ENCODE results near the gene MYLK.

MYLK gene

DNA sequence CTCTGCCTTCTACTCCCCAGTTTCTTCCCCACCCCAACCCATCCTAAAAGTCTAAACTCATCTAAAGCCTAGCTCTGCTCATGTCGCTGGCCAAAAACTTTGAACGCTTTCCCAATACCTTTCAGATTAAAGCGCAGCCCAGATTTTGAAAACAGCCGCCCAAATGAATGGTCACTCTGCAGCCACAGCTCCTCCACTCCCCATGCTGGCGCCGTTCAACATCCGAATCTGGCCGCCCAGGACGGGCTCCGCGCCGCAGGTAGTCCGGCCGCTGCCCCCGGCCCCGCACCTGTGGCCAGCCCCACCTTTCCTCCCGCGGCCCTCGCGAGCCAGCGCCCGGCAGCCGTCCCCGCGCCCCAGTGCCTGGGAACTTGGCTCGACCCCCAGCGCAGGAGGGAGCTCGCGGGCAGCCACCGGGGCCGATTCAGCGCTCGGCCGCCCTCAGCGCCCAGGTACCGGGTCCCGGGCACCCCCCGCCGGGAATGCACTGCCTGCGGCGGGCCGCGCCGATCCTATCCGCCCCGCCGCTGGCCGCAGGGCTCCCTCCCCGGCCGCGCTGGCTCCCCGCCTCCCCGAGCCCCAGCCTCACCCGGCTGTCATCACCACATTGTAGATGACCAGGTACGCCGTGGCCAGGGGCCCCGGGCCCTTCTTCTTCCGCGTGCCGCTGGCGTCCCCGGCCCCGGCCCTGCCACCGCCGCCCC, 299.7 kb downstream of the MYLK start:
- DNase-seq: no peak

GRCh38 chr3:123583561-123583960, 300.6 kb downstream of the MYLK start:
- no peak for DNase-seq

GRCh38 chr3:123582315-123582714, 301.8 kb downstream of the MYLK start:
- no peak for DNase-seq

DNA sequence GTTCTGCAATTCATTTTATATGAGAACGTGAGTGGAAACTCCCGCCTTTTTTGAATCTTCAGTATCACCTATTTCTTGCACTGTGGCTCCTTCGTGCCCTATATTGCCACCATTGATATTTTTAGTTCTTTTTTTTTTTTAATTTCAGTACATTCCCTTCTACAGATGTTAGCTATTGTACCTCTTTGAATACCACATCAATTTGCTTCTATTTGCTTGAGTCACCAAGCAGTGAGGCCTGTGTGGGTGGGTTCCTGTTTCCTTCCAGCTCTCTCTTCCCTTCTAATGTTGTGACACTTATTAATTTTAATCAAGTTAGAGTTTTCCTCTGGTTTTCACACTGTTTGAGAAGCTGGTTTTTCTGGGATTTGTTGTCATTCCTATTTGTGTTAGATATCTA, 308.0 kb downstream of the MYLK start:
- peak; percentile 21 for DNase-seq

DNA sequence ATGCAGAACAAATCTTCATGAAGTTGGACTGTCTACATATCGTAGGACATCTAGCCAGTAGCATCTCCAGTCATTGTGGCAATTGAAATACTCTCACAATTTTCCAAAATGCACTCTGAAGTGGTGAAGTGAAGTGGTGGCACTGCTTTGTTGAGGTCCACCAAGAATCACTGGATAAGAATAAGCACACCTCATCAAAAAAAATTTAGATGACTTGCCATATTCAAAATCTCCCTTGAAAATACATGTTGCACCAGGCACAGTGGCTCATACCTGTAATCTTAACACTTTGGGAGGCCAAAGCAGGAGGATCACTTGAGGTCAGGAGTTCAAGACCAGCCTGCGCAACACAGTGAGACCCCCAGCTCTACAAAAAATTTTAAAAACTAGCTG, 312.2 kb downstream of the MYLK start:
- DNase-seq: no peak

DNA sequence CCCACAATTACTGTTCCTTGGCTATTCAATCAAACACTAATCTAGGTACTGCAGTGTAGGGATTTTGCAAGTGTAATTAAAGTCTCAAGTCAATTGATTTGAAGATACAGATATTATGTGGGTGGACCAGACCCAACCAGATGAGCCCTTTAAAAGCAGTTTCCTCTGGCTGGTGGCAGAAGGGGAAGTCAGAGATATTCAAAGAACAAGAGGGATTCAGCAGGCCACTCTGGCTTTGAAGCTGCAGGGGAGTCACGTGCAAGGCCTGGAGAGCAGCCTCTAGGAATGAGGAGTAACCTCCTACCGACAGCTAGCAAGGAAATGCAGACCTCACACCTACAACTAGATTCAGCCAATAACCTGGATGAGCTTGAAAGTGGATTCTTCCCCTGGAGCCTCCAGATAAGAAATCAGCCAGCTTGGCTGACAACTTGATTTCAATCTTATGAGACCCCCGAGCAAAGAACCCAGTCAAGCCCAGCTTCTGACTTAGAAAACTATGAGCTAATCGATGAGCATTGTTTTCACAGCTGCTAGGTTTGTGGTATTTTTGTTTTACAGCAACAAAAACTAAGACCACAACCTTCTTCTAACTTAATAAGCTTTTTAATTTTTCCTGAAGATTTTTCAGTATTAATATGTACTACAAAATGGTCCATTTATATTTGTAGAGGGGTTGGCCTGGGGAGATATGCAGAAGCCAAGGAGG, 312.7 kb downstream of the MYLK start:
- DNase-seq: no peak

DNA sequence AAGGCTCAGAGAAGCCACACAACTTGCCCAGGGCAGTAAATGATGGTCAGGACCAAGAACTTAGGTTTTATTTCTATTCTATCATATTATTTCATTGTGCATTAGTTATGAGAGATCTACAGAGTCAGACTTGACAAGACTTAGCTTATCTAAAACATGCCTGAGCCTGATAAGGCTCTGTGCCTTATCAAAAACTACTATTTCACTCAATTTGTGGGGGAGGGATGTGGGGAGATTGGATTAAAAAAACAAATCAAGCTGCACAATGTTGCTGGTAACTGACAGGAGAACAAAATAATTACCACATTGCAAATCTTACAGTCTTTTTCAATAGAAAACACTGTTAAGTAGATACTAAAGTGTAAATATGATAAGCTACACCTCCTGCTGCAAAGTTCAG, 315.3 kb downstream of the MYLK start:
- DNase-seq: no peak

DNA sequence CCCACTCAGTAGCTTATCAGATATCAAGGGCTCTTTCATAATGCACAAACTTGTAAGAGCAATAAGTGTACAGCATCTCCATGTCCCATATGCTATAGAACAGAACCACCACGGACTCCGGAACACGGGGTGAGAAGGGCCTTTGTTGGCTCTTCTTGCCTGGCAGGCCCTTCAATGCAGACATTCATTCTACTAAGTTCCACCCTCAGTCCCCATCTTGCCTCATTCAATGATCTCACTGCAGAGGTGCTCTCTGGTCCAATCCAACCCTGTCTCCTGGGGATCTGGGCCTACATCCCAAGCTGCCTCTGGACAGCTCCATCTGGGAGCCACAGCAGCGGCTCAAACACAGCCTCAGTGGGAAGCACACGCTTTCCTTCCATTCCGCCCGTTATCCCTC, 316.1 kb downstream of the MYLK start:
- DNase-seq: no peak

DNA sequence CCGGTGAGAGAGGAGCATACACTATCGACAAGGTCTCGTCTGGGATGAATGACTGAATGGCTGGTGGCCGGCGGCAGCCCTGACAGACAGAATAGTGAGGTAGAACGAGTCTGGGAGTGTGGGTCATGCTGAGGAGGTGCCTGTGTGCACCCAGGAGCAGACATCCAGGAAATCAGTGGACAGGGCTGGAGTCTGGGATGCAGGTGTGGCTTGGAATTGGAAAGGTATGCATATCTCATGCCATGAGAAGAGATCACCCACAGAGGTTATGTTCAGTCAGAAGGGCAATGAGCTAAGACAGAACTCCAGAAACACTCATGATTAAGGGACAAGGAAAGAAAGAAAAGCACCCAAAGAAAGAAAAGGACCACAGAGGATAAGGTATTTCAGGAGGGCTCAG, 320.1 kb downstream of the MYLK start:
- no peak for DNase-seq

DNA sequence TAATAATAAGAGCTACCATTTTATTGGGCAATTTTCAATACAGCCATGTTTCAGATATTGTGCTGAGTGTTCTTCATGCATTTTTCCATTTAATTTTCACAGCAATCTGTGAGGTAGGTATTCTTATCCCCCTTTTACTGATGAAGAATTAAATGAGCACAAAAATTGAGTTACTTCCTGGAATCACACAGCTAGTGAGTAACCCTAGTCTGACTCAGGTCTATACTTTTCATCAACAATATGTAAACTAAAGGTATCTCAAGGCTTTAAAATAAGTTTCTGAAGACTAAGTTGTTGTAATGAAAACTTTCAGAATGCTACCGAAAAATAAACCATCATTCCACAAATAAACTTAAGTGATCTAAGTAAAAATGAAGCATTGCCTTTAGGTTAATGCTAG, 321.6 kb downstream of the MYLK start:
- no peak for DNase-seq

DNA sequence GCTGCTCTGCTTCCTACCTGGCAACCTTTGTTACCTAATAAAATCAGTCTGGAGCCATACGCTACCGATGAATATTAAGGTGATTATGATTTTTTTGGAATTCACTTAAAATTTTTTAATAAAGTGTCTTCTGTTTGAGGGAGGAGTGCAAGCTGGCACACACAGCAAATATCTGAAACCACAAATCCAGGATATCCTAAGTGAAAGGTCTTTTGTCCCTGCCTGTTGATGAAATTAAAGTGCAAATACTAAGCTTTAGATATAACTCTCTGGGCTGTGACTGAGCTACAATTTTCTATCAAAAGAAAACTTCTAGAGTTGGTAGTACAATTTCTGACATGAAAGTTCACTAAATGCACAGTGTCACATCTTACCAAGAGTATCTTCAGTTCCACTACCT, 322.9 kb downstream of the MYLK start:
- no peak for DNase-seq

Measured in fibroblast of skin of right quadriceps (primary cell).